HepG2 (cell line): ENCODE results near the gene RASGRP4. TPM values are rescaled to one million over a fixed set of nuclear protein-coding genes. Genes with fewer than 3 reads are reported as not detected.

Source experiments
- ATAC-seq: fragments of 200-7000 bp; cut with Tn5 transposase; 3 replicates; pipeline ENCODE4 v1.9.1; 2020; ENCODE audit warnings: mild to moderate bottlenecking, moderate library complexity
- BruUV-seq: library from RNA; stranded (reverse); fragments of 400-500 nt; replicated peaks from 2 replicates; lab custom pipeline; 2021; lab: Mats Ljungman, UMichigan
- CTCF ChIA-PET: fragments of 300-600 bp; formaldehyde crosslinking; extraction: SDS; loops from one replicate; lab custom pipeline; 2021; ENCODE audit warnings: low total read pairs, inconsistent platforms, low intra/inter-chr PET ratio; lab: Yijun Ruan, JAX
- POLR2A ChIA-PET: fragments of 350-600 bp; sonication (Branson Sonifier 250); formaldehyde crosslinking; loops from one replicate; lab custom pipeline; 2020; ENCODE audit warnings: antibody characterized with exemption, inconsistent platforms; lab: Yijun Ruan, JAX
- DNase-seq: peaks from one replicate; pipeline ENCODE4 v3.0.0-alpha.2; 2015; ENCODE audit warnings: low spot score
- FAIRE-seq: peaks from 3 replicates; lab custom pipeline; 2011; peaks lifted over from hg19 to GRCh38; lab: Jason Lieb, UNC
- H2AFZ ChIP-seq: one replicate; pipeline ENCODE4 v1.6.1; 2011; ENCODE audit warnings: low read length, inconsistent platforms
- H3K27ac ChIP-seq: fragments of 300-600 bp; 3 replicates; pipeline ENCODE4 v1.8.0; 2011; ENCODE audit warnings: mixed run types, mild to moderate bottlenecking, mixed read lengths, low read length, inconsistent platforms; ENCODE audit not compliant: insufficient read depth; ENCODE audit errors: extremely low read length
- H3K27me3 ChIP-seq, 2 experiments: fragments of 200-600 bp in 1 of 2; 2 replicates in 1 of 2; 3 replicates in 1 of 2; pipeline versions ENCODE4 v1.6.0 to v1.8.0; 2011; ENCODE audit warnings: low read length in 2 of 2, mild to moderate bottlenecking in 2 of 2, moderate library complexity in 2 of 2, inconsistent platforms in 1 of 2; ENCODE audit not compliant: insufficient read depth in 2 of 2, control insufficient read depth in 1 of 2
- H3K36me3 ChIP-seq, 2 experiments: fragments of 200-600 bp in 1 of 2; replicated peaks in 1 of 2; 2 replicates in 1 of 2; 3 replicates in 1 of 2; pipeline versions ENCODE4 v1.5.1 to v1.8.0; 2011; ENCODE audit warnings: low read length in 2 of 2, inconsistent platforms in 1 of 2; ENCODE audit not compliant: insufficient read depth in 2 of 2, control insufficient read depth in 1 of 2
- H3K4me1 ChIP-seq: 2 replicates; pipeline ENCODE4 v1.5.1; 2012; ENCODE audit warnings: low read length, inconsistent platforms; ENCODE audit not compliant: insufficient read depth
- H3K4me2 ChIP-seq: 2 replicates; pipeline ENCODE4 v1.6.0; 2011; ENCODE audit warnings: low read depth, low read length, inconsistent platforms
- H3K4me3 ChIP-seq, 3 experiments: fragments of 200-600 bp in 1 of 3; sonication (generic), shearing (Covaris generic) in 1 of 3; replicated peaks in 1 of 3; 2 replicates each; pipeline ENCODE4 v1.5.1; 2011 to 2016; ENCODE audit warnings: low read length in 3 of 3, inconsistent platforms in 2 of 3, low read depth in 2 of 3, mild to moderate bottlenecking in 2 of 3, control low read depth in 1 of 3, mixed read lengths in 1 of 3; ENCODE audit not compliant: insufficient read depth in 1 of 3
- H3K79me2 ChIP-seq: one replicate; pipeline ENCODE4 v1.6.1; 2011; ENCODE audit warnings: low read length, inconsistent platforms; ENCODE audit not compliant: insufficient read depth
- H3K9ac ChIP-seq: 2 replicates; pipeline ENCODE4 v1.6.0; 2011; ENCODE audit warnings: mild to moderate bottlenecking, low read depth, low read length, inconsistent platforms; ENCODE audit not compliant: insufficient read depth
- H3K9me3 ChIP-seq: 2 replicates; pipeline ENCODE4 v1.5.1; 2012; ENCODE audit warnings: mild to moderate bottlenecking, low read length
- H4K20me1 ChIP-seq: 2 replicates; pipeline ENCODE4 v1.6.0; 2011; ENCODE audit warnings: inconsistent platforms, mild to moderate bottlenecking, low read length, moderate library complexity; ENCODE audit not compliant: insufficient read depth
- ATF7 ChIP-seq, 2 experiments: fragments of 450-650 bp in 1 of 2; sonication (generic) in 1 of 2; formaldehyde crosslinking in 1 of 2; IDR thresholded peaks; 2 replicates each; pipeline versions ENCODE4 v1.4.0 to v1.6.1; 2016 to 2020; ENCODE audit warnings: antibody characterized with exemption in 1 of 2, mild to moderate bottlenecking in 1 of 2, missing genetic modification reagents in 1 of 2
- KAT2B ChIP-seq: fragments of 150-350 bp; IDR thresholded peaks from 2 replicates; pipeline ENCODE4 v1.6.1; 2014; ENCODE audit warnings: low read depth, low read length, borderline replicate concordance
- SYNCRIP ChIP-seq: fragments of 200-400 bp; formaldehyde crosslinking; IDR thresholded peaks from 2 replicates; pipeline ENCODE4 v1.6.1; 2018; ENCODE audit warnings: mild to moderate bottlenecking, low read depth, low read length; ENCODE audit not compliant: insufficient read depth
- ZNF407 ChIP-seq: sonication (generic); formaldehyde crosslinking; IDR thresholded peaks from one replicate; pipeline ENCODE4 v1.5.1; 2020; ENCODE audit warnings: mild to moderate bottlenecking, missing genetic modification reagents; ENCODE audit errors: not compliant biosample characterization
- ZNF609 ChIP-seq: sonication (generic); formaldehyde crosslinking; IDR thresholded peaks from 2 replicates; pipeline ENCODE4 v1.4.0; 2020; ENCODE audit warnings: mild to moderate bottlenecking, missing genetic modification reagents, borderline replicate concordance
- ZNF792 ChIP-seq: IDR thresholded peaks from 2 replicates; pipeline ENCODE4 v1.6.1; 2016
- ZSCAN20 ChIP-seq: sonication (generic); formaldehyde crosslinking; IDR thresholded peaks from 2 replicates; pipeline ENCODE4 v1.4.0; 2020; ENCODE audit warnings: missing genetic modification reagents, mild to moderate bottlenecking, borderline replicate concordance
- WGBS: methylation state at CpG from one replicate; pipeline ENCODE4 v1.1.6; 2017; ENCODE audit warnings: low lambda C conversion rate; 5-methylcytosine and 5-hydroxymethylcytosine counted together
- in situ Hi-C: cut with HindIII; loops from 2 replicates; pipeline ENCODE4 v1.10.0; 2017; ENCODE audit warnings: low pct_unique_long_range_greater_than_20kb; ENCODE audit not compliant: extremely low pct_ligation_motif_present
- intact Hi-C: fragments of 100-400 bp; cut with micrococcal nuclease; formaldehyde crosslinking; loops from one replicate; pipeline ENCODE4 v1.10.0; 2022; ENCODE audit not compliant: unreplicated experiment
- polyA plus RNA-seq, 8 experiments: library from polyadenylated mRNA; depleted of rRNA in 3 of 8; stranded (reverse) in 7 of 8; unstranded in 1 of 8; fragments of >200 nt; fragmentation: Illumina TruSeq in 4 of 8; extraction: Trizol in 4 of 8; gene quantifications; 2 replicates each; pipeline versions ENCODE4 v1.2.1 to v1.2.3, GENCODE V29; 2011 to 2016; ENCODE audit warnings: low read depth in 4 of 8, missing spikeins in 1 of 8, mixed read lengths in 1 of 8; ENCODE audit not compliant: insufficient read depth in 1 of 8
- total RNA-seq, 5 experiments: library from RNA; depleted of rRNA; stranded (reverse); fragments of >200 nt; fragmentation: Illumina TruSeq; extraction: Trizol; gene quantifications; 2 replicates each; pipeline ENCODE4 v1.2.3, GENCODE V29; 2016; ENCODE audit warnings: low read depth in 1 of 5

The RASGRP4 gene
- total and polyA plus RNA-seq, 2 of the 13 experiments (the other 11 are each of a cell fraction or from before 2014, with no cell fraction given) = not detected

- no peak for TF ChIP-seq ZNF407
Measured at GRCh38 chr19:38445362-38445761, 19.3 kb upstream of the RASGRP4 start (continued).

GRCh38 chr19:38444026-38444425 lies 18.0 kb upstream of the RASGRP4 start:
- WGBS = 0% methylated on average over 2 of the region's 7 CpGs
- FAIRE-seq = no peak
- H3K9ac ChIP-seq = no peak overlapping the region
- no peak for DNase-seq
- no peaks in the 10 kb centered on the region for H3K9me3 ChIP-seq
- POLR2A ChIA-PET = no interaction called here
- H3K27ac ChIP-seq = no peak overlapping the region
- no peak for TF ChIP-seq KAT2B
- no peak for TF ChIP-seq ZNF792
- no peak for TF ChIP-seq ZSCAN20
- no peak for TF ChIP-seq ZNF609
- peak; percentile 86 for TF ChIP-seq ATF7 (IDR thresholded peaks at IDR 0.05)
- TF ChIP-seq ATF7 (CRISPR knock-in tag; IDR thresholded peaks at IDR 0.05) = no peak
- TF ChIP-seq SYNCRIP = no peak
- H2AFZ ChIP-seq = no peak overlapping the region
- H3K36me3 ChIP-seq = no peaks in the 10 kb centered on the region
- H3K4me1 ChIP-seq = peaks cover 5% of the 10 kb centered on the region; the same call in 1 of the 2 replicates
- H4K20me1 ChIP-seq = no peaks in the 10 kb centered on the region
- CTCF ChIA-PET = no interaction called here
- peaks cover 4 to 14% of the 10 kb centered on the region in 2 experiments; a peak in 4 of 5 replicates for H3K27me3 ChIP-seq
- in situ Hi-C loops = no loop called here
- no peak for ATAC-seq
- no peak overlapping the region for H3K4me2 ChIP-seq
- H3K4me3 ChIP-seq = no peak overlapping the region
- intact Hi-C loops = no loop called here
- no TSS peak for BruUV-seq
- H3K79me2 ChIP-seq = no peaks in the 10 kb centered on the region
